Astrocyte of the cerebellum (primary cell): ENCODE measurements around the gene UBE2QL1.

Source experiments
- DNase-seq: peaks from one replicate; pipeline ENCODE4 v3.0.0-alpha.2; 2011; ENCODE audit warnings: low read depth
- H3K4me3 ChIP-seq: 2 replicates; pipeline ENCODE4 v1.5.1; 2011; ENCODE audit warnings: mild to moderate bottlenecking, low read depth, low read length, moderate library complexity
- in situ Hi-C: cut with HindIII; loops from 2 replicates; pipeline ENCODE4 v1.10.0; 2017; ENCODE audit warnings: low sequenced_read_pairs
- TF ChIP-seq, protein P1 (sequence below): IDR thresholded peaks from 2 replicates; pipeline ENCODE4 v1.5.1; 2012; ENCODE audit warnings: low read length, low read depth, moderate library complexity, mild to moderate bottlenecking; ENCODE audit errors: missing control alignments

The UBE2QL1 gene

DNA sequence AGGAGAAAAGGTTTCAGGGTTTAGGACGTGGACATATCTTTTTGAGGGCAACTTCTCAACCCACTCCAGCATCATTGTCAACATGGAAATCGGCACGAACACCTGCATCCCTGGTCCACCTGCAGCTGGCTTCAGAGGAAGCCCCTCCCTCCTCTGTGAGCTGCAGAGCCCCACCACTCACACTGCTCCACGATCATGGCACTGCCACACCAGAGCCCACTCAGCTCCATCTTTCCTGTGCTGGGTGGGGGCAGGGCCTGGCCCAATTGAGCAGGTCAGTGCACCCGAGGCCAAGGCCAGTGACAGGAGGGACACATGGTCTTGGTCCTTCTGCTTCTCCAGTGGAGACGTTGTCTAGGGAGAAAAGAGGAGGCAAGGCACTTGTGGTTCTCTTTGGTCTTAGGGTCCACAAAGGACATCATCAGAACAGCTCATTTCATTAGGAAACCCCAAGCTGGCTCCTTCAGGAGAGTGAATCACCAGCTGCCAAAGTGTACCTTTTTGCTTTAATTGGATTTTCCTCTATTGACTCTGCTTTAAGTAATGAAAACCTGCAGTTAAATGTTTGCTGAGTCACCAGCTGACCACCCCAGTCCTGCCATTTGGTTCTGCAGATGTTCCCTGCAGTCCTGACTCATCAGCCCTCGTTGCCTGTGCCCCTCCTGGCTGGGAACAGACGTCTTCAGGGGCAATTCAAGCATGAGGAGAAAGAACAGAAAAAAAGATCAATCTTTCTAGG, 56.2 kb downstream of the UBE2QL1 start:
- H3K4me3 ChIP-seq = no peak overlapping the region
- TF ChIP-seq, protein P1, sequence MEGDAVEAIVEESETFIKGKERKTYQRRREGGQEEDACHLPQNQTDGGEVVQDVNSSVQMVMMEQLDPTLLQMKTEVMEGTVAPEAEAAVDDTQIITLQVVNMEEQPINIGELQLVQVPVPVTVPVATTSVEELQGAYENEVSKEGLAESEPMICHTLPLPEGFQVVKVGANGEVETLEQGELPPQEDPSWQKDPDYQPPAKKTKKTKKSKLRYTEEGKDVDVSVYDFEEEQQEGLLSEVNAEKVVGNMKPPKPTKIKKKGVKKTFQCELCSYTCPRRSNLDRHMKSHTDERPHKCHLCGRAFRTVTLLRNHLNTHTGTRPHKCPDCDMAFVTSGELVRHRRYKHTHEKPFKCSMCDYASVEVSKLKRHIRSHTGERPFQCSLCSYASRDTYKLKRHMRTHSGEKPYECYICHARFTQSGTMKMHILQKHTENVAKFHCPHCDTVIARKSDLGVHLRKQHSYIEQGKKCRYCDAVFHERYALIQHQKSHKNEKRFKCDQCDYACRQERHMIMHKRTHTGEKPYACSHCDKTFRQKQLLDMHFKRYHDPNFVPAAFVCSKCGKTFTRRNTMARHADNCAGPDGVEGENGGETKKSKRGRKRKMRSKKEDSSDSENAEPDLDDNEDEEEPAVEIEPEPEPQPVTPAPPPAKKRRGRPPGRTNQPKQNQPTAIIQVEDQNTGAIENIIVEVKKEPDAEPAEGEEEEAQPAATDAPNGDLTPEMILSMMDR = no peak
- DNase-seq = peak; percentile 4
- in situ Hi-C loops = no loop called here

- in situ Hi-C loops = no loop called here
- TF ChIP-seq, protein P1 = no peak
- no peak overlapping the region for H3K4me3 ChIP-seq
- DNase-seq = no peak
These were observed 56.7 kb downstream of the UBE2QL1 start for GRCh38 chr5:6505416-6505755.

DNA sequence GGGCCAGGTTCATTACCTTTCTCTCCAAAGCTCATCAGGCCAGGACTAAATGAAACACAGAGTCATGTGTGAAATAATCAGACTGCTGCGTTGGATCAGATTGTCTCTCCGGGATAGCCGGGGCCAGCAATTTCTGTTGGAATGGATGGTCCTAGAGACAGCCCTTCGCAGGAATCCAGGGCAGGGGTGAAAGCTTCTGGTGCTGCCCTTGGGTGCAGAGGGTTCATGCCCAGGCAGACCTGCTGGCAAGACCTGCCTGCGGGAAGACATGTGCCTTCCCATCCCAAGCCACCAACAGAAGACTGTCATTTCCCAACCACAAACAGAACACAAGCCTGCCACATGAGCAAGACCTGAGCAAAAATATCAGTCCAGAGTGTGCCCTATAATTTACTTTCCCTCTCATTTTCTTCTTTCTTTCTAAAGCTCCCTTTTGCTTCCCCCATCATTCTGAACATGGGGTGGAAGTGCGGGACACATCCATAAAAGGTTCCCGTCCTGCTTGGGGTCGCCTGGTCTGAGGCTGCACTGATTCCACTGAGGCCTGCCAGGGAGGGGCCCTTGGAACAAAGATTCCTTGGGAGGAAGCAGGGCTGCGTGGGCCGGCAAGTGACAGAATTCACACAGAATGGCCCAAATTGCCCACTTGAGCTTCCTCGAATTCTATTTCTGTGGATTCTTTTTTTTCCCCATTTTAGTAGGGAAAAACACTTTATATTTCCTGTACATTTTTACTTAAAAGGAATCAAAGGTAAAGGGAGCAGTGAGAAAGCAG, 57.3 kb downstream of the UBE2QL1 start:
- in situ Hi-C loops = no loop called here

DNA sequence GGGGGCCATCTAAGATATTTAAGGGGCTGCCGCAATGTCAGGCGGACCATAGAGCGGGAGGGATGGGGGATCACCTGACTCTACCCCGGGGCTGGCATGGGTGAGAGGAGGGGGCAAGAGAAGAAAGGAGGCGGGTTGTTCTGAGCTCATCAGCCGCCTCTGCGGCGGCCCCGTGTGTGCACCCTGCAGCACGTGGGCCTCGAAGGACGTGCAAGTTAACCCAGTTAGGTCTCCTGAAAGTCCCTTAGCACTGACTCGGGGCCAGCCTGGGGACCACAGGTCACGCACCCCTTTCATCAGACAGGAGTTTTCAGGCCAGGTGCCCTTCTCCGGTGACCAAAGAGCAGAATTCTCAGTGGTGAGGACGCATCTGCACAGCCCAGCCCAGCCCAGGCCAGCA, 58.0 kb downstream of the UBE2QL1 start:
- no peak for DNase-seq
- H3K4me3 ChIP-seq = no peak overlapping the region
- TF ChIP-seq, protein P1 = no peak
- in situ Hi-C loops = no loop called here

More for the DNA sequence above, 57.3 kb downstream of the UBE2QL1 start:
- no peak overlapping the region for H3K4me3 ChIP-seq
- TF ChIP-seq, protein P1 = no peak
- DNase-seq = no peak

DNA sequence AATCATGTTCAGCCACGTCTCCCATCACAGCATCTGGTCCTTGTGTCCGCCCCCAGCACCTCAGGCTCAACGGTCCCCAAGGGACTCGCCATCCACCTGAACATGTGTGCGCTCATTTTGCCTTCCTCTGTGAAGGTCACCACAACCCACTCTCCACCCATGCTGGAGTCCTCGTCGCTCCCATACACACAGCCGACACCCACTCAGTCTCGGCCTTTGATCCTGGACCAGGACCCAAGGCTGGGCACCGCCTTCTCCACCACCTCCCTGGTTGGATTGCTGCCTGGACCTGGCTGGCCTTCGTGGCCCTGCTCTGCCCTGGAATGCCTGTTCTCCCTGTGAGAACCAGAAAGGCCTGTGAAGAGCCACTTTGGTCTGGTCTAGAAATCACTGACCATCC, 60.3 kb downstream of the UBE2QL1 start:
- TF ChIP-seq, protein P1 = no peak
- in situ Hi-C loops = no loop called here
- DNase-seq = no peak
- H3K4me3 ChIP-seq = no peak overlapping the region

- TF ChIP-seq, protein P1 = no peak
- in situ Hi-C loops = no loop called here
- DNase-seq = no peak
- no peak overlapping the region for H3K4me3 ChIP-seq
These were observed 61.5 kb downstream of the UBE2QL1 start for GRCh38 chr5:6510132-6510531.
